A673 (cell line): Measurements from ENCODE around the gene TMEM272.

Source experiments
- CTCF ChIP-seq: fragments of 300-800, 200-600 bp; sonication (generic); conservative IDR thresholded peaks from 2 replicates; pipeline ENCODE4 v1.5.1; 2017; ENCODE audit warnings: low read depth, mild to moderate bottlenecking, antibody characterized with exemption, low read length, moderate library complexity, mixed read lengths
- EZH2 ChIP-seq: fragments of 200-600 bp; sonication (generic); IDR thresholded peaks from 2 replicates; pipeline ENCODE4 v1.6.1; 2017; ENCODE audit warnings: borderline replicate concordance, low read depth, mild to moderate bottlenecking, mixed read lengths, antibody characterized with exemption, low read length; ENCODE audit not compliant: poor library complexity, severe bottlenecking

GRCh38 chr13:51772781-51773180, 72.2 kb downstream of the TMEM272 start:
- TF ChIP-seq CTCF (no peak), EZH2 (no peak)
